Right atrium auricular region (tissue), 2 donors: ENCODE data around the gene PHC2. TPM values are rescaled to one million over a fixed set of nuclear protein-coding genes. Genes with fewer than 3 reads are reported as not detected.

Source experiments
- DNase-seq: peaks from one replicate; pipeline ENCODE4 v3.0.0-alpha.2; 2019; ENCODE audit warnings: low spot score
- H3K27ac ChIP-seq, 2 donors: fragments of 200-600 bp; sonication (generic); 1 replicate in 1 of 2; 2 replicates in 1 of 2; pipeline ENCODE4 v1.5.1; 2016 to 2019
- H3K27me3 ChIP-seq, 2 donors: fragments of 200-600 bp; sonication (generic); one replicate each; pipeline versions ENCODE4 v1.5.1 to v1.6.0; 2017 to 2019
- H3K36me3 ChIP-seq: fragments of 200-600 bp; sonication (generic); one replicate; pipeline ENCODE4 v1.5.1; 2016
- H3K4me1 ChIP-seq, 2 donors: fragments of 200-600 bp; sonication (generic); one replicate each; pipeline versions ENCODE4 v1.5.1 to v1.6.0; 2017 to 2019
- H3K4me3 ChIP-seq, 2 donors: fragments of 200-600 bp; sonication (generic); 1 replicate in 1 of 2; 2 replicates in 1 of 2; pipeline ENCODE4 v1.5.1; 2017 to 2019; ENCODE audit warnings: mild to moderate bottlenecking in 1 of 2, moderate library complexity in 1 of 2
- H3K9me3 ChIP-seq, 2 donors: fragments of 200-600 bp; sonication (generic); one replicate each; pipeline ENCODE4 v1.5.1; 2019
- total RNA-seq, 2 donors: library from RNA; depleted of rRNA; stranded (reverse); fragments of >200 nt; gene quantifications; one replicate each; pipeline ENCODE4 v1.1.0, GENCODE V29; 2016
- TF ChIP-seq, protein P1 (sequence below), 2 donors: fragments of 200-600 bp; sonication (generic); IDR thresholded peaks; one replicate each; pipeline ENCODE4 v1.5.1; 2019; ENCODE audit warnings: antibody characterized with exemption in 2 of 2

PHC2 gene
- total RNA-seq, 2 donors from 2014 or later: 98.4 to 144 TPM

DNA sequence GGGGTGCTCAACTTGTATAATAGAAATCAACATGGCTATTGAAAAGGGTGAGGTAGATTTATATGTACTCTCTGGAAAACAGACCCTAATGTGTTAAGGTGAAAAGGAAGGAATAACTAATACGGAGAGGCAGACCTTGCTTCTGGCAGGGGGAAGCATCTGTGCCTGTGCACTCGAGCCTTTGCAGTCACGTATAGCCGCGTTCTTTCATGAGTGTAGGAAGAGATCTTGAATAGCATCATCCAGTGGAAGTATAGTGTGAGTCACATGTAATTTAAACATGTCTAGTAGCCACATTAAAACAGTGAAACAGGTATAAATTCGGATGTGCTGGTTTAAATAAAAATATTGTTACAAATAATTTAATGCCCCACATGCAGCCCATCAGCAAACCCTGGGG is 112.9 kb downstream of the PHC2 start:
- Histone ChIP-seq H3K4me3 (no peak overlapping the region), H3K27me3 (no peaks in the 10 kb centered on the region), H3K4me1 (no peaks in the 10 kb centered on the region), H3K9me3 (no peaks in the 10 kb centered on the region), H3K27ac (no peak overlapping the region), H3K36me3 (peaks cover 6% of the 10 kb centered on the region)
- TF ChIP-seq, protein P1, sequence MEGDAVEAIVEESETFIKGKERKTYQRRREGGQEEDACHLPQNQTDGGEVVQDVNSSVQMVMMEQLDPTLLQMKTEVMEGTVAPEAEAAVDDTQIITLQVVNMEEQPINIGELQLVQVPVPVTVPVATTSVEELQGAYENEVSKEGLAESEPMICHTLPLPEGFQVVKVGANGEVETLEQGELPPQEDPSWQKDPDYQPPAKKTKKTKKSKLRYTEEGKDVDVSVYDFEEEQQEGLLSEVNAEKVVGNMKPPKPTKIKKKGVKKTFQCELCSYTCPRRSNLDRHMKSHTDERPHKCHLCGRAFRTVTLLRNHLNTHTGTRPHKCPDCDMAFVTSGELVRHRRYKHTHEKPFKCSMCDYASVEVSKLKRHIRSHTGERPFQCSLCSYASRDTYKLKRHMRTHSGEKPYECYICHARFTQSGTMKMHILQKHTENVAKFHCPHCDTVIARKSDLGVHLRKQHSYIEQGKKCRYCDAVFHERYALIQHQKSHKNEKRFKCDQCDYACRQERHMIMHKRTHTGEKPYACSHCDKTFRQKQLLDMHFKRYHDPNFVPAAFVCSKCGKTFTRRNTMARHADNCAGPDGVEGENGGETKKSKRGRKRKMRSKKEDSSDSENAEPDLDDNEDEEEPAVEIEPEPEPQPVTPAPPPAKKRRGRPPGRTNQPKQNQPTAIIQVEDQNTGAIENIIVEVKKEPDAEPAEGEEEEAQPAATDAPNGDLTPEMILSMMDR (IDR thresholded peaks at IDR 0.05): no peak
- DNase-seq: no peak

DNA sequence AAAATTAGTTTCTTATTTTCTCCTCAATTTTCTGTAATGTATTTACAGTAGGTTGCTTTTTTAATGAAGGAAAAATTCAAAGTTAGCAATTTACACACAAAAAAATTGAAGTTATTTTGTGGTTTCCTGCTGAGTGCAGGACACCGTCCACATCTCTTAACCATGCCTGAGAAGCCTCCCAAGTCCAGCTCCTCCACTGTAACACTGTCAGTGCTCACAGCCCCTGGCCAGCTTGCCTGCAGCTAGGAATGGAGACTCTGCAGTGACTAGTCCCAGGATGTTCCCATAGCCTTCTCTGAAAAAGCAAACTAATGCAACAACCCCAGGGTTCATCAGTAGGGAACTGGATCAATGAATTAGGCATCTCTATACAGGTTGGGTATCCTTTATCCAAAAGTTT is 113.5 kb downstream of the PHC2 start:
- no peak for DNase-seq
- TF ChIP-seq, protein P1 (IDR thresholded peaks at IDR 0.05): no peak
- no peak overlapping the region for H3K27ac ChIP-seq
- no peak overlapping the region for H3K4me3 ChIP-seq
- H3K27me3 ChIP-seq: no peaks in the 10 kb centered on the region
- no peaks in the 10 kb centered on the region for H3K4me1 ChIP-seq
- H3K36me3 ChIP-seq: no peaks in the 10 kb centered on the region
- no peaks in the 10 kb centered on the region for H3K9me3 ChIP-seq

DNA sequence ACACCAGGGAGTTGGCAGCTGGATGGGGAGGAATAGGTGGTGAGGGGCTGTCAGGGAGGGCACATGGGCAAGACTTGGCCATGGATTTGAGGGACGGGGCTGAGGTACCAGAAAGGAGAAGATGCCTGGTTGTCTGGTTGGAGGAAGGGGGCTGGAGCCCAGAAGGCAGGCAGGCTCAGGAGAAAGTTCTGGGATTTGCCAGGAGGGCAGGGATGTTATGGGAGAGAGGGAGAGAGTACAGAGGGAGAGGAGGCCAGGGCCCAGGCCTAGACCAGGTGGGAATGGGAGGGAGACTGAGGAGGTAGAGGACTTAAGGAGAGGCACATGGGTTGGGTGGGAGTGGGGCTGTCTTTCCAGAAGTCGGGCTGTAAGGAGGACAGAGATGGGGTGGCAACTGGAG is 114.3 kb downstream of the PHC2 start:
- Histone ChIP-seq H3K36me3 (no peaks in the 10 kb centered on the region), H3K4me1 (no peaks in the 10 kb centered on the region), H3K4me3 (no peak overlapping the region), H3K9me3 (no peaks in the 10 kb centered on the region), H3K27ac (no peak overlapping the region), H3K27me3 (no peaks in the 10 kb centered on the region)
- TF ChIP-seq, protein P1 (IDR thresholded peaks at IDR 0.05): no peak
- DNase-seq: no peak

DNA sequence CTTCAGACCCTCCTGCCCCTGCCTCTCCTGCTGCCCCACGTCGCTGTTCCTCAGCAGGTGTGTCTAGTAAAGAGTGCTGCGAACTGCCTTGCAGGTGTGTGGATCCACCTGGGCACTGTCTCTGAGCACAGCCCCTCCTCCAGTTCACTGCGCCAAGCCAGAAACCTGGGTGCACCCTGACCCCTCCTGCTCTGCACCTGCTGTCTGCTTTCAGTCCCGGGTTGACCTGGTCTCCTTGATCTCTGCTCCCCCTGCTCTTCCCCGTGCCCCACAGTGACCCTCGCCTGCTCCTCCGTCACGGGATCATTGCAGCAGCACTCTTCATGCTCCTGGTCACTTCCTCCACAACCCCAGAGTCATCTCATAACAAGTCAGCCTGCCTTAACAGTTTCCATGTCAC is 116.5 kb downstream of the PHC2 start:
- no peaks in the 10 kb centered on the region for H3K4me1 ChIP-seq
- no peak overlapping the region for H3K4me3 ChIP-seq
- H3K36me3 ChIP-seq: no peaks in the 10 kb centered on the region
- DNase-seq: no peak
- H3K27me3 ChIP-seq: no peaks in the 10 kb centered on the region
- no peak overlapping the region for H3K27ac ChIP-seq
- TF ChIP-seq, protein P1 (IDR thresholded peaks at IDR 0.05): no peak
- H3K9me3 ChIP-seq: no peaks in the 10 kb centered on the region

DNA sequence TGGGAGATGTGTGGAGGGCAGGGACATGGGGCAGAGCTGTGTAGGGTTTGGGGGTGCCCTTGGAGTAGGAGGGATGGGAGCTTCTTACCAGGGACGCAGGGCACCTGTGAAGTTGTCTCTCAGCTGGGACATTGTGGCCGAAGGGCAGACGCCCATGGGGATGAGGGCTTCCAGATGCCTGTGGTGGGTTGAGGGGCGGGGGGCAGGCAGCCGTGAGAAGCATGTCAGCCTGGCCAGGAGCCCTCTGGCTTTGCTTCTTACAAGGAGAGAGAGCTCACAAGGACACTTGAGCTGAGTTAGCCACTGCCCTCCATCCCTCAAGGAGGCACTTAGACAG is 118.5 kb downstream of the PHC2 start:
- Histone ChIP-seq H3K27me3 (no peaks in the 10 kb centered on the region), H3K36me3 (no peaks in the 10 kb centered on the region), H3K4me1 (no peaks in the 10 kb centered on the region), H3K9me3 (no peaks in the 10 kb centered on the region), H3K27ac (no peak overlapping the region), H3K4me3 (no peak overlapping the region)
- DNase-seq: no peak
- TF ChIP-seq, protein P1 (IDR thresholded peaks at IDR 0.05): no peak

DNA sequence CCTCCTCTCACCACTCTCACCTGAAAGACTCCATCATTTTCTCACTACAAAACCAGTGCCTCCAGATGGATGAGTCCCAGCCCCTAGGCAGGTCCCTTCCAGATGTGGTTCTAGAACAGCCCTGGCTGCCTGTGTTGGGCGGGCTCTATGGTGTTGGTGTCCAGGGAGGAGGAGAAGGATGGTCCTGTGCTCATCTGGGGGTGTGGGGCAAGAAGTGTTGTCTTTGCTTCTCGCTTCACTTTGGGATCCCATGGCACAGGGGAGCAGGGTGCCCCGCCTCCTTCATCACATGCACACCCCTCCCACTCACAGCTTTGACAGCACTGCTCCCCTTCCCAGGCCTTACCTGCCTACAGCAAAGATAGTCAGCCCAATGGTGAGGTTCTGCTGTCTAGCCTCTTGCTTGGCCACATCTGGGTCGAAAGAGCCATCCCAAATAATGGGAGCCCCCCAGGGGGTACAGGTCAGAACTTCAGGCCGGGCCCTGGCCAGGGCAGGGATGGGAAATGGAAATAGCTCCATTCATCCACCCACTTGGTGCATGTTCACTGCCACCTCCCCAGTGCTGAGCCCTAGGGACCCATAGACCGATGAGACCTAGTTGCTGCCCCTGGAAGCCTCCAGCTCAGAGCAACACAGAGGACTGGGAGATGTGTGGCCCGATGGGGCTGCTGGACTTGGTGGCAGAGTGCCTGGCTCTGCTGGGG is 119.0 kb downstream of the PHC2 start:
- TF ChIP-seq, protein P1 (IDR thresholded peaks at IDR 0.05): no peak
- no peak overlapping the region for H3K4me3 ChIP-seq
- no peak overlapping the region for H3K27ac ChIP-seq
- no peaks in the 10 kb centered on the region for H3K36me3 ChIP-seq
- no peaks in the 10 kb centered on the region for H3K27me3 ChIP-seq
- H3K9me3 ChIP-seq: no peaks in the 10 kb centered on the region
- no peak for DNase-seq
- peaks cover 0 to 4% of the 10 kb centered on the region in 2 donors for H3K4me1 ChIP-seq
